ENCODE results near the gene MEF2A.
A peak's percentile ranks its signal among the peaks of the same experiment; 100 is the strongest.
"Not testable (repeated sequence)": the region's sequence is repeated elsewhere in the genome, so short reads cannot be mapped to it uniquely, and the experiment has no call there.

The MEF2A gene

GRCh38 chr15:99749386-99749785 is 183.6 kb downstream of the MEF2A start:
- Mint-ChIP-seq H3K27ac (no peak overlapping the region), H3K4me1 (no peaks in the 10 kb centered on the region), H3K36me3 (no peaks in the 10 kb centered on the region), H3K9me3 (no peaks in the 10 kb centered on the region), H3K4me3 (no peak overlapping the region)
- peak in 1 of 2 donors; percentile 38 for DNase-seq (ENCODE audit: low spot score in 2 of 2)
- ATAC-seq = no peak

GRCh38 chr15:99750326-99750725 is 184.5 kb downstream of the MEF2A start:
- H3K4me1 Mint-ChIP-seq; H3K4me3 Mint-ChIP-seq; DNase-seq (ENCODE audit: low spot score in 2 of 2); ATAC-seq; H3K9me3 Mint-ChIP-seq; H3K36me3 Mint-ChIP-seq; H3K27ac Mint-ChIP-seq: not testable (repeated sequence)

- ATAC-seq = no peak
- DNase-seq (ENCODE audit: low spot score in 2 of 2) = no peak
- H3K4me3 Mint-ChIP-seq = no peak overlapping the region
- H3K4me1 Mint-ChIP-seq = peaks cover 10% of the 10 kb centered on the region
- no peaks in the 10 kb centered on the region for H3K9me3 Mint-ChIP-seq
- no peak overlapping the region for H3K27ac Mint-ChIP-seq
- H3K36me3 Mint-ChIP-seq = no peaks in the 10 kb centered on the region
Observed at GRCh38 chr15:99752556-99752955, 186.8 kb downstream of the MEF2A start.

- H3K4me1 Mint-ChIP-seq = peaks cover 10% of the 10 kb centered on the region
- no peaks in the 10 kb centered on the region for H3K9me3 Mint-ChIP-seq
- H3K4me3 Mint-ChIP-seq = no peak overlapping the region
- H3K36me3 Mint-ChIP-seq = no peaks in the 10 kb centered on the region
- no peak overlapping the region for H3K27ac Mint-ChIP-seq
- DNase-seq (ENCODE audit: low spot score in 2 of 2) (no peak), ATAC-seq (no peak)
Observed at GRCh38 chr15:99753066-99753465, 187.3 kb downstream of the MEF2A start.

- Mint-ChIP-seq H3K36me3 (no peaks in the 10 kb centered on the region), H3K27ac (no peak overlapping the region), H3K4me3 (no peak overlapping the region), H3K9me3 (no peaks in the 10 kb centered on the region), H3K4me1 (peaks cover 10% of the 10 kb centered on the region)
- ATAC-seq (peak; percentile 75), DNase-seq (ENCODE audit: low spot score in 2 of 2) (peak in 1 of 2 donors; percentile 56)
Observed at GRCh38 chr15:99755692-99756409, 190.1 kb downstream of the MEF2A start.

- H3K36me3 Mint-ChIP-seq = no peaks in the 10 kb centered on the region
- DNase-seq (ENCODE audit: low spot score in 2 of 2) (no peak), ATAC-seq (no peak)
- no peak overlapping the region for H3K27ac Mint-ChIP-seq
- no peaks in the 10 kb centered on the region for H3K9me3 Mint-ChIP-seq
- no peaks in the 10 kb centered on the region for H3K4me1 Mint-ChIP-seq
- no peak overlapping the region for H3K4me3 Mint-ChIP-seq
Observed at GRCh38 chr15:99762288-99762687, 196.5 kb downstream of the MEF2A start.

- H3K36me3 Mint-ChIP-seq = no peaks in the 10 kb centered on the region
- H3K4me3 Mint-ChIP-seq = no peak overlapping the region
- ATAC-seq = no peak
- no peak for DNase-seq (ENCODE audit: low spot score in 2 of 2)
- H3K27ac Mint-ChIP-seq = no peak overlapping the region
- H3K9me3 Mint-ChIP-seq = no peaks in the 10 kb centered on the region
- no peaks in the 10 kb centered on the region for H3K4me1 Mint-ChIP-seq
Observed at GRCh38 chr15:99763827-99764226, 198.0 kb downstream of the MEF2A start.

- ATAC-seq = no peak
- DNase-seq (ENCODE audit: low spot score in 2 of 2) = no peak
- Mint-ChIP-seq H3K4me3 (no peak overlapping the region), H3K36me3 (no peaks in the 10 kb centered on the region), H3K27ac (no peak overlapping the region), H3K4me1 (no peaks in the 10 kb centered on the region), H3K9me3 (no peaks in the 10 kb centered on the region)
Observed at GRCh38 chr15:99764522-99764921, 198.7 kb downstream of the MEF2A start.

Data from stimulated activated effector memory CD8-positive, alpha-beta T cell treated with anti-CD3 and anti-CD28 coated beads, Interleukin-12 subunit alpha, Interleukin-12 subunit beta, amount 100 ng/mL, for 72 hours (primary cell).